GM19193 (cell line): ENCODE data around the gene COASY.

Experiments used
- POLR2A ChIP-seq: IDR thresholded peaks from 4 replicates; pipeline ENCODE4 v1.6.1; 2011; ENCODE audit not compliant: insufficient read depth, insufficient read length; ENCODE audit errors: extremely low read depth

The COASY gene

GRCh38 chr17:42561897-42562387 lies at the start of gene COASY:
Gene COASY (plus strand): TSS chr17:42562148. CDS start chr17:42562623, 475 bp downstream.
- TF ChIP-seq POLR2A: peak; percentile 77

GRCh38 chr17:42512246-42512645 lies 49.7 kb upstream of the COASY start:
- no peak for TF ChIP-seq POLR2A

- no peak for TF ChIP-seq POLR2A
Measured at GRCh38 chr17:42512733-42513251, 49.2 kb upstream of the COASY start.

GRCh38 chr17:42513686-42514085 lies 48.3 kb upstream of the COASY start:
- no peak for TF ChIP-seq POLR2A

- TF ChIP-seq POLR2A: no peak
Measured at GRCh38 chr17:42514279-42514678, 47.7 kb upstream of the COASY start.

- no peak for TF ChIP-seq POLR2A
Measured at GRCh38 chr17:42514867-42515266, 47.1 kb upstream of the COASY start.

- no peak for TF ChIP-seq POLR2A
Measured at GRCh38 chr17:42517516-42517915, 44.4 kb upstream of the COASY start.

- no peak for TF ChIP-seq POLR2A
Measured at GRCh38 chr17:42518046-42518754, 43.7 kb upstream of the COASY start.

- no peak for TF ChIP-seq POLR2A
Measured at GRCh38 chr17:42518755-42519545, 43.0 kb upstream of the COASY start.

- no peak for TF ChIP-seq POLR2A
Measured at GRCh38 chr17:42519546-42520491, 42.1 kb upstream of the COASY start.

GRCh38 chr17:42520540-42520951 lies 41.4 kb upstream of the COASY start:
- no peak for TF ChIP-seq POLR2A

GRCh38 chr17:42521036-42521435 lies 40.9 kb upstream of the COASY start:
- no peak for TF ChIP-seq POLR2A

- no peak for TF ChIP-seq POLR2A
Measured at GRCh38 chr17:42521666-42522262, 40.2 kb upstream of the COASY start.

GRCh38 chr17:42522263-42522790 lies 39.6 kb upstream of the COASY start:
- TF ChIP-seq POLR2A: no peak

- no peak for TF ChIP-seq POLR2A
Measured at GRCh38 chr17:42522798-42523278, 39.1 kb upstream of the COASY start.

GRCh38 chr17:42525221-42525620 lies 36.7 kb upstream of the COASY start:
- TF ChIP-seq POLR2A: no peak
